Liver (tissue), 9 donors: ENCODE results near the gene CFAP45. TPM values are rescaled to one million over a fixed set of nuclear protein-coding genes. Genes with fewer than 3 reads are reported as not detected.
A peak's percentile ranks its signal among the peaks of the same experiment; 100 is the strongest.

Experiments
- DNase-seq: peaks from one replicate; pipeline ENCODE4 v3.0.0-alpha.2; 2017; ENCODE audit warnings: low spot score
- H3K27ac ChIP-seq, 2 donors: one replicate each; pipeline ENCODE4 v1.7.0; 2013; ENCODE audit warnings: inconsistent platforms in 2 of 2, low read length in 2 of 2, control low read depth in 1 of 2, low read depth in 1 of 2, mild to moderate bottlenecking in 1 of 2
- H3K27me3 ChIP-seq, 4 donors: one replicate each; pipeline versions ENCODE4 v1.6.1 to v1.7.0; 2013; ENCODE audit warnings: low read length in 3 of 4, inconsistent platforms in 1 of 4, mild to moderate bottlenecking in 1 of 4, moderate library complexity in 1 of 4; ENCODE audit not compliant: control insufficient read depth in 4 of 4, insufficient read depth in 4 of 4
- H3K36me3 ChIP-seq, 4 donors: one replicate each; pipeline versions ENCODE4 v1.6.1 to v1.7.0; 2013; ENCODE audit warnings: low read length in 3 of 4, mild to moderate bottlenecking in 3 of 4, low read depth in 1 of 4, moderate library complexity in 1 of 4; ENCODE audit not compliant: control insufficient read depth in 4 of 4, insufficient read depth in 3 of 4
- H3K4me1 ChIP-seq, 4 donors: one replicate each; pipeline versions ENCODE4 v1.6.1 to v1.7.0; 2013; ENCODE audit warnings: low read length in 3 of 4, mild to moderate bottlenecking in 3 of 4, moderate library complexity in 1 of 4; ENCODE audit not compliant: control insufficient read depth in 4 of 4, insufficient read depth in 4 of 4
- H3K4me3 ChIP-seq, 3 donors: one replicate each; pipeline versions ENCODE4 v1.6.1 to v1.7.0; 2013; ENCODE audit warnings: low read length in 3 of 3, control low read depth in 1 of 3, low read depth in 1 of 3, mild to moderate bottlenecking in 1 of 3
- H3K9ac ChIP-seq, 2 donors: one replicate each; pipeline ENCODE4 v1.7.0; 2013; ENCODE audit warnings: low read length in 2 of 2, mild to moderate bottlenecking in 2 of 2, moderate library complexity in 2 of 2, control low read depth in 1 of 2, low read depth in 1 of 2
- H3K9me3 ChIP-seq, 4 donors: one replicate each; pipeline versions ENCODE4 v1.6.1 to v1.7.0; 2013; ENCODE audit warnings: low read length in 3 of 4; ENCODE audit not compliant: control insufficient read depth in 4 of 4
- EGR1 ChIP-seq, 2 donors: IDR thresholded peaks; 2 replicates each; pipeline ENCODE4 v1.6.1; 2016 to 2018; ENCODE audit warnings: antibody characterized with exemption in 2 of 2, low read depth in 2 of 2
- FOXA1 ChIP-seq: IDR thresholded peaks from 2 replicates; pipeline ENCODE4 v1.6.1; 2016; ENCODE audit warnings: antibody characterized with exemption
- FOXA2 ChIP-seq: IDR thresholded peaks from 2 replicates; pipeline ENCODE4 v1.6.1; 2016; ENCODE audit warnings: antibody characterized with exemption
- HNF4A ChIP-seq, 2 donors: conservative IDR thresholded peaks; 2 replicates each; pipeline ENCODE4 v1.6.1; 2016; ENCODE audit warnings: antibody characterized with exemption in 2 of 2, mild to moderate bottlenecking in 2 of 2
- NR2F2 ChIP-seq: IDR thresholded peaks from 2 replicates; pipeline ENCODE4 v1.6.1; 2016; ENCODE audit warnings: antibody characterized with exemption
- RAD21 ChIP-seq, 2 donors: IDR thresholded peaks; 2 replicates each; pipeline ENCODE4 v1.6.1; 2016; ENCODE audit warnings: antibody characterized with exemption in 2 of 2, mild to moderate bottlenecking in 2 of 2
- SP1 ChIP-seq: IDR thresholded peaks from 2 replicates; pipeline ENCODE4 v1.6.1; 2018; ENCODE audit warnings: antibody characterized with exemption, mild to moderate bottlenecking
- TAF1 ChIP-seq: conservative IDR thresholded peaks from 2 replicates; pipeline ENCODE4 v1.6.1; 2016; ENCODE audit warnings: antibody characterized with exemption, mild to moderate bottlenecking
- YY1 ChIP-seq: IDR thresholded peaks from 2 replicates; pipeline ENCODE4 v1.6.1; 2016; ENCODE audit warnings: antibody characterized with exemption, mild to moderate bottlenecking
- WGBS: extraction: QIAGEN DNeasy Blood & Tissue Kit; methylation state at CpG from one replicate; pipeline ENCODE4 v1.1.7; 2013; 5-methylcytosine and 5-hydroxymethylcytosine counted together
- polyA plus RNA-seq, 2 donors: library from polyadenylated mRNA; stranded (reverse) in 1 of 2; unstranded in 1 of 2; fragments of 200-250 nt in 1 of 2; fragments of >200 nt in 1 of 2; fragmentation: Nextera tagmentation in 1 of 2; extraction: Ambion mirVana in 1 of 2; gene quantifications; one replicate each; pipeline versions ENCODE4 v1.2.1 to v1.2.3, GENCODE V29; 2013 to 2015
- total RNA-seq, 2 donors: library from RNA; depleted of rRNA; stranded (reverse); fragments of >200 nt; gene quantifications; one replicate each; pipeline ENCODE4 v1.2.3, GENCODE V29; 2014
- TF ChIP-seq, protein P1 (sequence below): fragments of 150-350 bp; IDR thresholded peaks from 2 replicates; pipeline ENCODE4 v1.5.1; 2017; ENCODE audit warnings: improper control_type of control experiment, low read depth, low read length; ENCODE audit not compliant: missing input control
- TF ChIP-seq, protein P2 (sequence below): IDR thresholded peaks from 2 replicates; pipeline ENCODE4 v1.6.1; 2016; ENCODE audit warnings: antibody characterized with exemption, mild to moderate bottlenecking
- TF ChIP-seq, protein P3 (sequence below): IDR thresholded peaks from 2 replicates; pipeline ENCODE4 v1.6.1; 2016; ENCODE audit warnings: antibody characterized with exemption
- TF ChIP-seq, protein P4 (sequence below): IDR thresholded peaks from 2 replicates; pipeline ENCODE4 v1.6.1; 2016; ENCODE audit warnings: antibody characterized with exemption
- donor health status: healthy.
- donor health status: healthy.
- donor health status: healthy.
- donor health status: healthy.
- donor health status: healthy.

Gene CFAP45
- total and polyA plus RNA-seq, 4 donors: 0.03 to 0.24 TPM; not detected in 2

DNA sequence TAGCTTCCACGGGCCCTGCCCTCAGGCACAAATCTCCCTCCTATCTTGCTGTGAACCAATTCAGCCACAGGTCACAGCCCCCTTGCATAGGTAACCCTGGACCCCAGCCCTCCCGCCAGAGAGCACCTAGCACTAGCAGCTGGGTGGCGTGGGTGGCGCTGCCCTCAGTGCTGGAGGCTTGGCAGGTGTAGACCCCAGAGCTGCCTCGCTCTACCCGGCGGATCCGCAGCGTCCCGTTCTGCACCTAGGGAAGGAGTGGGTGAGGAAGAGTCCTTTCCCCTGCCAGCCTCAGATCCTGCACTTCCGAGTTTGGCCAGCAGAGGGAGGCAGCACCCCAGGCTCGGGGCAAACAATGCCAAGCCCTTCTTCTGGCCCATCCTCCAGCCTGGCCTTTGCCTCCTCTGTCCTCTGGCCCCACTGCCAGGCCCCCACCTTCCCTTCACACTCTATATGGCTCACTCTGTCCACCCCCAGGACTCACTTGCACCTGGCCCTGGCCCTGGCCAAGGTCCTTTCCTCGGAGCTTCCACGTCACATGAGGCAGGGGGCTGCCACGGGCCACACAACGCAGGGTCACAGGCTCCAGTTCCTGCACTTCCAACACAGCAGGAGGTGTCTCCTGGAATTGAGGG lies 36.4 kb upstream of the CFAP45 start:
- 28% methylated on average over 16 of the region's 16 CpGs for WGBS
- Histone ChIP-seq H3K36me3 (peaks cover 0 to 12% (median 5%) of the 10 kb centered on the region in 4 donors), H3K27me3 (no peaks in the 10 kb centered on the region), H3K4me3 (no peak overlapping the region), H3K27ac (peak overlapping the region in 1 of 2 donors; percentile 11), H3K9me3 (no peaks in the 10 kb centered on the region), H3K9ac (no peak overlapping the region), H3K4me1 (peaks cover 4 to 28% (median 16%) of the 10 kb centered on the region in 4 donors)
- TF ChIP-seq, protein P1, sequence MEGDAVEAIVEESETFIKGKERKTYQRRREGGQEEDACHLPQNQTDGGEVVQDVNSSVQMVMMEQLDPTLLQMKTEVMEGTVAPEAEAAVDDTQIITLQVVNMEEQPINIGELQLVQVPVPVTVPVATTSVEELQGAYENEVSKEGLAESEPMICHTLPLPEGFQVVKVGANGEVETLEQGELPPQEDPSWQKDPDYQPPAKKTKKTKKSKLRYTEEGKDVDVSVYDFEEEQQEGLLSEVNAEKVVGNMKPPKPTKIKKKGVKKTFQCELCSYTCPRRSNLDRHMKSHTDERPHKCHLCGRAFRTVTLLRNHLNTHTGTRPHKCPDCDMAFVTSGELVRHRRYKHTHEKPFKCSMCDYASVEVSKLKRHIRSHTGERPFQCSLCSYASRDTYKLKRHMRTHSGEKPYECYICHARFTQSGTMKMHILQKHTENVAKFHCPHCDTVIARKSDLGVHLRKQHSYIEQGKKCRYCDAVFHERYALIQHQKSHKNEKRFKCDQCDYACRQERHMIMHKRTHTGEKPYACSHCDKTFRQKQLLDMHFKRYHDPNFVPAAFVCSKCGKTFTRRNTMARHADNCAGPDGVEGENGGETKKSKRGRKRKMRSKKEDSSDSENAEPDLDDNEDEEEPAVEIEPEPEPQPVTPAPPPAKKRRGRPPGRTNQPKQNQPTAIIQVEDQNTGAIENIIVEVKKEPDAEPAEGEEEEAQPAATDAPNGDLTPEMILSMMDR: peak; percentile 98
- peak; percentile 98 to 100 for TF ChIP-seq RAD21 (IDR thresholded peaks at IDR 0.05)
- TF ChIP-seq YY1: no peak
- TF ChIP-seq TAF1: no peak
- peak; percentile 48 to 57 for TF ChIP-seq HNF4A (conservative IDR thresholded peaks at IDR 0.05)
- peak; percentile 90 for DNase-seq

DNA sequence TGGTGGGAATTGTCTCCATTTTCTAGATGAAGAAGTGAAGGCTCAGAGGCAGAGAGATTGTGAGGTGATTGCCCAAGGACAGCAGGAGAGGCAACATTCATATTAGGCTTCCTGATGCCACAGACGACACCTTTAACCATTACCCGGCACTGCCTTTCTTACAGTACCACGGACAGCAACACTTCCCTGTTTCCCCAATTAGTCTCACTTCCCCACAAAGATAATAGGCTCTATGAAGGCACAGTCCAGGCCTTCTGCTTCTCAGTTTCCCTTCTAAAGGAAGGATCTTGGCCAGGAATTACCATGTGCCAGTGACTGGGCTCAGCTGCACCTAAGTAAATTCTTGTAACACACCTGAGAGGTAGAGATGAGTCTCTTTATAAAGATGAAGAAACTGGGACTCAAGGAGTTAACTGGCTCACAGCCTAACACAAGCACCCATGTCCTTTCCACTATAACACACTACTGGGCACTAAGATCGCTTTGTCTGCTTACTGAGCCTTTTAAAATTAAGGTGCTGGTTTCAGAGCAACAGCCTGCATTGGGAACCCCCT lies 35.8 kb upstream of the CFAP45 start:
- TF ChIP-seq, protein P2, sequence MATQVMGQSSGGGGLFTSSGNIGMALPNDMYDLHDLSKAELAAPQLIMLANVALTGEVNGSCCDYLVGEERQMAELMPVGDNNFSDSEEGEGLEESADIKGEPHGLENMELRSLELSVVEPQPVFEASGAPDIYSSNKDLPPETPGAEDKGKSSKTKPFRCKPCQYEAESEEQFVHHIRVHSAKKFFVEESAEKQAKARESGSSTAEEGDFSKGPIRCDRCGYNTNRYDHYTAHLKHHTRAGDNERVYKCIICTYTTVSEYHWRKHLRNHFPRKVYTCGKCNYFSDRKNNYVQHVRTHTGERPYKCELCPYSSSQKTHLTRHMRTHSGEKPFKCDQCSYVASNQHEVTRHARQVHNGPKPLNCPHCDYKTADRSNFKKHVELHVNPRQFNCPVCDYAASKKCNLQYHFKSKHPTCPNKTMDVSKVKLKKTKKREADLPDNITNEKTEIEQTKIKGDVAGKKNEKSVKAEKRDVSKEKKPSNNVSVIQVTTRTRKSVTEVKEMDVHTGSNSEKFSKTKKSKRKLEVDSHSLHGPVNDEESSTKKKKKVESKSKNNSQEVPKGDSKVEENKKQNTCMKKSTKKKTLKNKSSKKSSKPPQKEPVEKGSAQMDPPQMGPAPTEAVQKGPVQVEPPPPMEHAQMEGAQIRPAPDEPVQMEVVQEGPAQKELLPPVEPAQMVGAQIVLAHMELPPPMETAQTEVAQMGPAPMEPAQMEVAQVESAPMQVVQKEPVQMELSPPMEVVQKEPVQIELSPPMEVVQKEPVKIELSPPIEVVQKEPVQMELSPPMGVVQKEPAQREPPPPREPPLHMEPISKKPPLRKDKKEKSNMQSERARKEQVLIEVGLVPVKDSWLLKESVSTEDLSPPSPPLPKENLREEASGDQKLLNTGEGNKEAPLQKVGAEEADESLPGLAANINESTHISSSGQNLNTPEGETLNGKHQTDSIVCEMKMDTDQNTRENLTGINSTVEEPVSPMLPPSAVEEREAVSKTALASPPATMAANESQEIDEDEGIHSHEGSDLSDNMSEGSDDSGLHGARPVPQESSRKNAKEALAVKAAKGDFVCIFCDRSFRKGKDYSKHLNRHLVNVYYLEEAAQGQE: peak; percentile 97
- TF ChIP-seq SP1: no peak
- TF ChIP-seq FOXA1: no peak
- TF ChIP-seq, protein P3, sequence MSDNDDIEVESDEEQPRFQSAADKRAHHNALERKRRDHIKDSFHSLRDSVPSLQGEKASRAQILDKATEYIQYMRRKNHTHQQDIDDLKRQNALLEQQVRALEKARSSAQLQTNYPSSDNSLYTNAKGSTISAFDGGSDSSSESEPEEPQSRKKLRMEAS: no peak
- no peaks in the 10 kb centered on the region for H3K9me3 ChIP-seq
- H3K9ac ChIP-seq: no peak overlapping the region
- H3K4me3 ChIP-seq: no peak overlapping the region
- H3K4me1 ChIP-seq: peaks cover 4 to 28% (median 16%) of the 10 kb centered on the region in 4 donors
- H3K36me3 ChIP-seq: peaks cover 0 to 14% (median 8%) of the 10 kb centered on the region in 4 donors
- WGBS: 77% methylated on average over 4 of the region's 4 CpGs
- DNase-seq: no peak
- no peak overlapping the region for H3K27ac ChIP-seq
- H3K27me3 ChIP-seq: no peaks in the 10 kb centered on the region

DNA sequence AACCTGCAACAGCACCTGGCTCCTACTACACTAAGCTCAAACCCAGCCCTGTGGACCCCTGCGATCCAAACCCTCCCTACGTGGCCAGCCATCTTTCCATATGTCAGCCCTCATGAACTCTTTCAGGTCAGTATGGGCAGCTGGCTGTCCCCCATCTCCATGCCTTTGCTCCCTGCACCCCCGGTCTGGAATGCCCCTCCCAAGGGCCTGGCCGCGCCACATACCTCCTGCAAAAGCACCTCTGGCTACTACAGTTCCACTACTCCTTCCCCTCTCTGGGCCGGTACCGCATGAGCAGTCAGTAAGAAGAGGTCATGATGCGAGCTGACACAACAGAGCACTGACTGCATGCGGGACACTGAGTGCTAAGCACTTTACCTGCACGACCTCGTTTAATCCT lies 35.3 kb upstream of the CFAP45 start:
- 95% methylated on average over 11 of the region's 11 CpGs for WGBS
- peaks cover 0 to 16% (median 9%) of the 10 kb centered on the region in 4 donors for H3K36me3 ChIP-seq
- H3K4me1 ChIP-seq: peaks cover 4 to 28% (median 16%) of the 10 kb centered on the region in 4 donors
- H3K4me3 ChIP-seq: no peak overlapping the region
- no peak overlapping the region for H3K9ac ChIP-seq
- H3K9me3 ChIP-seq: no peaks in the 10 kb centered on the region
- H3K27me3 ChIP-seq: no peaks in the 10 kb centered on the region
- H3K27ac ChIP-seq: no peak overlapping the region
- no peak for DNase-seq
- no peak for TF ChIP-seq SP1
- TF ChIP-seq YY1: no peak
- TF ChIP-seq FOXA2: no peak
- TF ChIP-seq, protein P2: no peak
- TF ChIP-seq, protein P1: no peak
- TF ChIP-seq, protein P4, sequence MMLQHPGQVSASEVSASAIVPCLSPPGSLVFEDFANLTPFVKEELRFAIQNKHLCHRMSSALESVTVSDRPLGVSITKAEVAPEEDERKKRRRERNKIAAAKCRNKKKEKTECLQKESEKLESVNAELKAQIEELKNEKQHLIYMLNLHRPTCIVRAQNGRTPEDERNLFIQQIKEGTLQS: no peak
- TF ChIP-seq FOXA1: no peak
- TF ChIP-seq, protein P3: no peak
- no peak for TF ChIP-seq EGR1 (IDR thresholded peaks at IDR 0.05; ENCODE audit: low read depth in 2 of 2)
- no peak for TF ChIP-seq NR2F2
